NCI-H1694 (cell line): ENCODE measurements around the gene TCF21.

Experiments used
- DNase-seq: peaks from one replicate; lab custom pipeline; 2025; lab: John Stamatoyannopoulos, UW

The TCF21 gene

GRCh38 chr6:133889557-133890403 is 867 bp downstream of the TCF21 start:
- DNase-seq, result no peak

GRCh38 chr6:133890711-133891148 is 1.8 kb downstream of the TCF21 start:
- no peak for DNase-seq

GRCh38 chr6:133891149-133891926 is 2.4 kb downstream of the TCF21 start:
- DNase-seq, result no peak

- no peak for DNase-seq
Measured at GRCh38 chr6:133891927-133892812, 3.3 kb downstream of the TCF21 start.

GRCh38 chr6:133892813-133893691 is 4.1 kb downstream of the TCF21 start:
- no peak for DNase-seq

- no peak for DNase-seq
Measured at GRCh38 chr6:133893946-133894345, 5.0 kb downstream of the TCF21 start.

- no peak for DNase-seq
Measured at GRCh38 chr6:133894369-133894768, 5.5 kb downstream of the TCF21 start.

GRCh38 chr6:133894795-133895358 is 6.0 kb downstream of the TCF21 start:
- no peak for DNase-seq

GRCh38 chr6:133895573-133896343 is 6.8 kb downstream of the TCF21 start:
- no peak for DNase-seq

- DNase-seq, result no peak
Measured at GRCh38 chr6:133896344-133896721, 7.4 kb downstream of the TCF21 start.

GRCh38 chr6:133898263-133898662 is 9.3 kb downstream of the TCF21 start:
- no peak for DNase-seq

- no peak for DNase-seq
Measured at GRCh38 chr6:133899556-133899955, 10.6 kb downstream of the TCF21 start.

- DNase-seq, result no peak
Measured at GRCh38 chr6:133903855-133904254, 14.9 kb downstream of the TCF21 start.

GRCh38 chr6:133906050-133906449 is 17.1 kb downstream of the TCF21 start:
- no peak for DNase-seq

GRCh38 chr6:133916650-133917151 is 27.8 kb downstream of the TCF21 start:
- peak; percentile 52 for DNase-seq

- DNase-seq, result no peak
Measured at GRCh38 chr6:133917781-133918180, 28.9 kb downstream of the TCF21 start.

- no peak for DNase-seq
Measured at GRCh38 chr6:133918208-133918930, 29.5 kb downstream of the TCF21 start.

- no peak for DNase-seq
Measured at GRCh38 chr6:133919362-133919761, 30.4 kb downstream of the TCF21 start.

GRCh38 chr6:133921249-133921859 is 32.4 kb downstream of the TCF21 start:
- peak; percentile 80 for DNase-seq
